ENCODE measurements around the gene CYTL1. TPM values are rescaled to one million over a fixed set of nuclear protein-coding genes. Genes with fewer than 3 reads are reported as not detected.

Gene CYTL1
- polyA plus RNA-seq, 2 of the 4 experiments (the other 2 are of a cell fraction): not detected

- Histone ChIP-seq H3K9me3 (peaks cover 2% of the 10 kb centered on the region; the same call in 1 of the 3 replicates), H3K27ac (no peak overlapping the region), H3K4me3 (no peak overlapping the region), H3K4me1 (peaks cover 24% of the 10 kb centered on the region), H3K4me2 (no peak overlapping the region)
- no peak for DNase-seq (ENCODE audit: low read depth in 1 of 2, low spot score in 1 of 2)
- no peak for FAIRE-seq
- ChIA-PET POLR2A (no interaction called here), CTCF (interaction anchor here (1.0 to 2.6 kb wide), 2 partner anchors 8 to 748 kb away, joined by 3 to 12 read pairs; no protein-coding TSS in a partner anchor)
- ATAC-seq: no peak
- TF ChIP-seq HEYL (CRISPR knock-in tag; IDR thresholded peaks at IDR 0.05): no peak
- no peak for TF ChIP-seq ELK1 (IDR thresholded peaks at IDR 0.05; ENCODE audit: low read depth, low read length)
- TF ChIP-seq KDM5A (IDR thresholded peaks at IDR 0.05): no peak
- no peak for TF ChIP-seq MYC (IDR thresholded peaks at IDR 0.05; ENCODE audit: borderline replicate concordance, low read length)
- no peak for TF ChIP-seq RARB (CRISPR knock-in tag; IDR thresholded peaks at IDR 0.05)
- TF ChIP-seq CBX8 (IDR thresholded peaks at IDR 0.05): no peak
- TF ChIP-seq JUNB (IDR thresholded peaks at IDR 0.05): no peak
- WGBS (ENCODE audit: missing lambda C conversion rate): 93% methylated on average over 7 of the region's 7 CpGs
Observed at GRCh38 chr4:5041699-5042098, 22.4 kb upstream of the CYTL1 start.

- no peak for ATAC-seq
- WGBS (ENCODE audit: missing lambda C conversion rate): 86% methylated on average over 8 of the region's 9 CpGs
- TF ChIP-seq REST (IDR thresholded peaks at IDR 0.05): no peak
- no peak for TF ChIP-seq CHD2 (IDR thresholded peaks at IDR 0.05; ENCODE audit: low read length, partially characterized antibody)
- no peak for TF ChIP-seq POLR2AphosphoS2 (conservative IDR thresholded peaks at IDR 0.05; ENCODE audit: low read length)
- no peak for TF ChIP-seq GATA3 (IDR thresholded peaks at IDR 0.05; ENCODE audit: borderline replicate concordance)
- TF ChIP-seq RAD21 (conservative IDR thresholded peaks at IDR 0.05 in 1 of 2, IDR thresholded peaks at IDR 0.05 in 1 of 2): no peak
- TF ChIP-seq RNF2 (IDR thresholded peaks at IDR 0.05; ENCODE audit: borderline replicate concordance, low read depth): no peak
- no peak for TF ChIP-seq RARB (CRISPR knock-in tag; IDR thresholded peaks at IDR 0.05)
- no peak for TF ChIP-seq NR3C1 (IDR thresholded peaks at IDR 0.05)
- TF ChIP-seq ZNF302 (CRISPR knock-in tag; IDR thresholded peaks at IDR 0.05): no peak
- TF ChIP-seq SREBF2 (IDR thresholded peaks at IDR 0.05): no peak
- TF ChIP-seq NPAS2 (CRISPR knock-in tag; IDR thresholded peaks at IDR 0.05; ENCODE audit: borderline replicate concordance): no peak
- TF ChIP-seq MYC (IDR thresholded peaks at IDR 0.05; ENCODE audit: borderline replicate concordance, low read length): no peak
- no peak for TF ChIP-seq MAX (IDR thresholded peaks at IDR 0.05)
- TF ChIP-seq JUN (IDR thresholded peaks at IDR 0.05): no peak
- TF ChIP-seq HEYL (CRISPR knock-in tag; IDR thresholded peaks at IDR 0.05): no peak
- TF ChIP-seq CHD4 (IDR thresholded peaks at IDR 0.05; ENCODE audit: borderline replicate concordance): no peak
- CTCF ChIA-PET: interaction anchor here (1.0 to 2.6 kb wide), 2 partner anchors 9 to 749 kb away, joined by 3 to 12 read pairs; no protein-coding TSS in a partner anchor
- Histone ChIP-seq H3K4me3 (no peak overlapping the region), H3K9me3 (peaks cover 2% of the 10 kb centered on the region; the same call in 1 of the 3 replicates), H3K4me2 (no peak overlapping the region), H3K27ac (0 out of 6 replicates have a peak overlapping the region, but pooled peaks of 1 of the 2 experiments have one; percentile 27), H3K4me1 (peaks cover 29% of the 10 kb centered on the region)
- no peak for FAIRE-seq
- POLR2A ChIA-PET: no interaction called here
- DNase-seq (ENCODE audit: low read depth in 1 of 2, low spot score in 1 of 2): no peak
Observed at GRCh38 chr4:5040856-5041620, 21.8 kb upstream of the CYTL1 start.
